GM18868 (cell line): ENCODE measurements around the gene DNAH11.
"Not testable (repeated sequence)": the region's sequence is repeated elsewhere in the genome, so short reads cannot be mapped to it uniquely, and the experiment has no call there.

ENCODE experiments used
- ATAC-seq: cut with Tn5 transposase; IDR thresholded peaks from one replicate; pipeline ENCODE4 v1.9.1; 2021; ENCODE audit warnings: mild to moderate bottlenecking, moderate library complexity; ENCODE audit not compliant: unreplicated experiment

DNAH11 gene

GRCh38 chr7:21542891-21543527 lies at the start of gene DNAH11:
Gene DNAH11, plus strand, starts transcription at chr7:21543039. Its CDS starts 207 bp downstream, at chr7:21543246.
- ATAC-seq: peak; percentile 66

DNA sequence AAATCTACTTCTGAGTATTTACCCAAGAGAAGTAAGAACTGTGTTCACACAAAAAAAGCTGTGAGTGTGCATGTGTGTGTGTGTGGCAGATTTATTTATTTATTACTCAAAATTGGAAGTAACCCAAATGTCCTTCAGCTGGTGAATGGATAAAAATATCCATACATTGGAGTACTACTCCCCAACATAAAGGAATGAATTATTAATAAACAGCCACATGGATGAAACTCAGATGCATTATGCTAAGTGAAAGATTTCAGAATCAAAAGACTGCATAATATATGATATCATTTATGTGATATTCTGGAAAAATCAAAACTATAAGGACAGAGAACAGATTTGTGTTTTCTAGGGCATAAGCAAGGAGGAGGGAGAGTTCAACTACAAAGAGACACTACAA lies 47.1 kb upstream of the DNAH11 start:
- ATAC-seq: no peak

DNA sequence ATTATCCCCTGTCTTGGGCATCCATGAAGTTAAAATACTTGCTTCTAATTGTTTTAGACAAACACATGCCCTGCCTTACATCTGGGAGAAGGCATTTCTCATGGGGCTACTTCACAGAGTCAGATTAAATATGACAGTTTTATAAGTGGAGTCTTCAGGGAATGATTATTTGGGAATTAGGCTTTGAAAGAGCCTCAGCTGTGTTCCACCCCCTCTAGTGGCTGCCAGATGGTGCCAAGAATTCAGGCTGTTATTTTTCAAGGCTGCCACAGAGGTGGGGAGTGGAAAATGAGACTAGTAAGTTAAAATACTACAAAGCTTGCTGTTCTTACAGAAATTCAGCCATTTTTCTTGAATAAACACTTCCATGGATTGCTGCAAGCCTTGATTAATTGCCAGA lies 45.8 kb upstream of the DNAH11 start:
- no peak for ATAC-seq

DNA sequence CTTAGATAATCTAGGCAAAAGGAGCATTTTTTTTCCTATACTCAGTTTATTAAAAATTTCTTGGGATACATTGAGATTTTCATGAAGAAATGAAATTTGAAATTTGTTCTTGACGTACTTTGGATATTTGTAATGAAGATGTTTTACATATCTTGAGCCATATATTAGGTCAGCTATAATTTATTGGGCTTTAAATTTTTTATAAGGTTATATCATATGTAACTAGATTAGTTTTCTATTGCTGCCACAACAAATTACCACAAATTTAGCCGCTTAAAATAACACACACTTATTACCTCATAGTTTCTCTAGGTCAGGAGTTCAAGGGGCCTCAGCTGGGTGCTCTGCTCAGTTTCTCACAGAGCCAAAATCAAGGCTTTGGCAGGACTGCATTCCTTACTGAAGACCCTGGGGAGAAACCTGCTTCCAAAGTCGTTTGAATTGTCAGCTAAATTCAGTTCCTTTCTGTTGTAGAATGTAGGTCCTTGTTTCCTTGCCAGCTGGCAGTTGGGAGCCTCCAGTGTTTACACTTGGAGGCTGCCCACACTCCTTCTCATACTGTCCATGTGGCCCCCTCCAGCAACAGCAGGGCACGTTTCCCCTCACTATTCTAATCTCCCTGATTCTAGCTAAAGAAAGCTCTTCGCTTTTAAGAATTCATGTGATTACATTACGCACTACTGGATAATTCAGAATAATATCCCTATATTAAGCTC lies 42.6 kb upstream of the DNAH11 start:
- no peak for ATAC-seq

DNA sequence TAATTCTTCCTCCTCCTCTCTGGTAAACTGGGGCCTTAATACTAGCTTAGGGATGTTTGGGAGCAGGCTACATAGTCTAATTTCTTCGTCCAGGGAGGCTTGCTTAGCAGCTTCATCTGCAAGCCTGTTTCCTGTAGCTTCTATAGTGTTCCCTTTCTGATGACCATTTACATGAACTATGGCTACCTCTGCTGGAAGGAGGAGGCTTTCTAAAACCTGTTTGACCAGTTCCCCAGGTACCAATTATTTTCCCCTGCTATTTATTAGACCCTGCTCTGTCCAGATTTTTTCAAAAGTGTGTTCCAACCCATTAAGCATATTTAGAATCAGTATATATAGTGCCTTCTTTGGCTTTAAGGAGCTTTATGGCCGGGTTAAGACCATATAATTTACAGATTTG lies 38.8 kb upstream of the DNAH11 start:
- ATAC-seq: no peak

DNA sequence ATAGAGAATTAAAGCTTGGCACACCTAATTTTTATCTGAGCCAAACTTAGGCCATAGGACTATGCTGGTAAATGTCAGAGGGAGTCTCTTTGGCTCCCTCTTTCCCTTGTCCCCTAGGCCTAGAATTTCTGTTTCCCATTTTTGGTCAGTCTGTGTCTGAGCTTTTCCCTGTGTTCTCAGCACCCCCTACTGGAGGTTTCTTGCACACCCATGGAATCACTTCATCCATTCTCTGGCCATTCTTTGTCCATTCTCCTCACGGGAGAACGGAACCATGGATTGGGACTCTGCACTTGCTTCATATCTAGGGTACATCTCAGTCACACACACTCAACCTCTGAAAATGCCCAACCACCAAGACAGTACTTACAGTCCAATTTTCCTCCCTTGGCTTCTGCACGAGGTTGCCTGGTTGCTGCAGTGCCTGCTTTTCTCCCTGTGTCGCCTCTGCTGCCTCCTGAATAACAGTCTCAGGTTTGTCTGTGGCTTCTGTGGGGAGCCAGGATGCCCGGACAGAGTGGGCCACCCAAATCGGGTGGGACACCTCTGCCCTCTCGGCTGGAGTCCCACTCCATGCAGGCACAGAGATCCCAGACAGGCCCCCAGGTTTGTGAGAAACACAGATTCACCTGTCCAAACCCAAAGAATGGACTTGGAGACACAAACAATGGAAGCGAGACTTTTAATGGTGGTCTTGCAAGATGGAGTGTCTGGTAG lies 35.1 kb upstream of the DNAH11 start:
- no peak for ATAC-seq

DNA sequence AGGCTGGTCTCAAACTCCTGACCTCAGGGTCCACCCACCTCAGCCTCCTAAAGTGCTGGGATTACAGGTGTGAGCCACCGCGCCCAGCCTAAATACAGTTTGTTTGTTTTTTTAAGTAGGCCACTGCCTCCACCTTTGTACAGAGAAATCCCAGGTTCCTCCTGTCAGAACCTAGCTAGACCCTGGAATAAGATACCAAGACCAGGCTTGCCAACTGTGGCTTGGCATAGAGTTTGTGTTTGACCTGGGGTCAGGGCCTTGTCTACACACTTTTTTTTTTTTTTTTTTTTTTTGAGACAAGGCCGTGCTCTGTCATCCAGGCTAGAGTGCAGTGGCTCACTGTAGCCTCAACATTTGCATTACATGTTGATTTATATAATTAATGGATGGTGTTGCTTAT lies 34.3 kb upstream of the DNAH11 start:
- no peak for ATAC-seq

GRCh38 chr7:21514062-21514461 lies 28.8 kb upstream of the DNAH11 start:
- no peak for ATAC-seq

- no peak for ATAC-seq
Observed at GRCh38 chr7:21524680-21525079, 18.2 kb upstream of the DNAH11 start.

DNA sequence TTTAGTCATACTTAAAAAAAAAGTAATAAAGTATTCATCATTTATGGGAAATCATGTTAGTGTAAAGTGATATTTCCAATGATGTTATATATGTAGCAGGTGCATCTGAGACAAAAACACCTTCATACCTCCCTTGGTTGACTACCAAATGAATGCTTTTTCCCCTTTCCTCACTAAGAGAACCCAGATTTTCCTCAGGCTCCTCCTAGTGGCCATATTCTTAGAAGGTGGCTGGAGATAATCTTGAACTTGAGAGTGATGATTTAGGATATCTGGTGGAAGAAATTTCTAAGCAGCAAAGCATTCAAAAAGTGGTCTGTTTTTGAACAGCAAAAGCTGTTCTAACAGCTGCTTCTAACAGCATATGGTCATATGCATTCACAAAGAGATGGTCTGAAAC lies 16.8 kb upstream of the DNAH11 start:
- no peak for ATAC-seq

DNA sequence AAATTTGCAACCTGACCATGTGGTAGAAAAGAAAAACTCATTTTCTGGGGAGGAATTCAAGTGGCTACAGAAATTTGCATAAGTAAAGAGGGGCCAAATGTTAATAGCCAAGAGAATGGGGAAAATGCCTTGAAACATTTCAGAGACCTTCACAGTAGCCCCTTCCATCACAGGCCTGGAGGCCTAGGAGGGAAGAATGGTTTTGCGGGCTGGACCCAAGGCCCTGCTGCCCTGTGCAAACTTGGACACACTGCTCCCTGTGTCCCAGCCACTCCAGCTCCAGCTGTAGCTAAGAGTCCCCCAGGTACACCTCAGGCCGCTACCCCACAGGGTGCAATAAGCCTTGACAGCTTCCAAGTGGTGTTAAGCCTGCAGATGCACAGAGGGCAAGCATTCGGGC lies 16.4 kb upstream of the DNAH11 start:
- no peak for ATAC-seq

GRCh38 chr7:21532485-21532884 lies 10.4 kb upstream of the DNAH11 start:
- not testable (repeated sequence) for ATAC-seq

DNA sequence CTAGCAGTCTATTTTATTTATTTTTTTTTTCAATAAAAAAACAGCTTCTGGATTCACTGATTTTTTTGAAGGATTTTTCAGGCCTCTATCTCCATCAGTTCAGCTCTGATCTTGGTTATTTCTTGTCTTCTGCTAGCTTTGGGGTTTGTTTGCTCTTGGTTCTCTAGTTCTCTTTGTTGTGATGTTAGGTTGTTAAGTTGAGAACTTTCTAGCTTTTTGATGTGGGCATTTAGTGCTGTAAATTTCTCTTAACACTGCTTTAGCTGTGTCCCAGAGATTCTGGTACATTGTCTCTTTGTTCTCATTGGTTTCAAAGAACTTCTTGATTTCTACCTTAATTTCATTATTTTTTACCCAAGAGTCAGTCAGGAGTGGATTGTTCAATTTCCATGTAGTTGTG lies 9.2 kb upstream of the DNAH11 start:
- ATAC-seq: not testable (repeated sequence)

DNA sequence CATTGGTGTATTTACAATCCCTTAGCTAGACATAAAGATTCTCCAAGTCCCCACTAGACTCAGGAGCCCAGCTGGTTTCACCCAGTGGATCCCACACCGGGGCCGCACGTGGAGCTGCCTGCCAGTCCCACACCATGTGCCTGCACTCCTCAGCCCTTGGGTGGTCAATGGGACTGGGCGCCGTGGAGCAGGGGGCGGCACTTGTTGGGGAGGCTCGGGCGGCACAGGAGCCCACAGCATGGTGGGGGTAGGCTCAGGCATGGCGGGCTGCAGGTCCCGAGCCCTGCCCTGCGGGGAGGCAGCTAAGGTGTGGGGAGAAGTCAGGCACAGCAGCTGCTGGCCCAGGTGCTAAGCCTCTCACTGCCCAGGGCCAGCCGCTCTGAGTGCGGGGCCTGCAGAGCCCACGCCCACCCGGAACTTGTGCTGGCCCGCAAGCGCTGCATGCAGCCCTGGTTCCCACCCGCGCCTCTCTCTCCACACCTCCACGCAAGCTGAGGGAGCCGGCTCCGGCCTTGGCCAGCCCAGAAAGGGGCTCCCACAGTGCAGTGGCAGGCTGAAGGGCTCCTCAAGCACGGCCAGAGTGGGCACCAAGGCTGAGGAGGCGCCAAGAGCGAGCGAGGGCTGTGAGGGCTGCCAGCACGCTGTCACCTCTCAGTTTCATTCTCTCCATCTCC lies 6.3 kb upstream of the DNAH11 start:
- not testable (repeated sequence) for ATAC-seq

- no peak for ATAC-seq
Observed at GRCh38 chr7:21538936-21539495, 3.8 kb upstream of the DNAH11 start.

- ATAC-seq: no peak
Observed at GRCh38 chr7:21543528-21544302, 876 bp downstream of the DNAH11 start.

GRCh38 chr7:21544303-21544656 lies 1.4 kb downstream of the DNAH11 start:
- no peak for ATAC-seq

DNA sequence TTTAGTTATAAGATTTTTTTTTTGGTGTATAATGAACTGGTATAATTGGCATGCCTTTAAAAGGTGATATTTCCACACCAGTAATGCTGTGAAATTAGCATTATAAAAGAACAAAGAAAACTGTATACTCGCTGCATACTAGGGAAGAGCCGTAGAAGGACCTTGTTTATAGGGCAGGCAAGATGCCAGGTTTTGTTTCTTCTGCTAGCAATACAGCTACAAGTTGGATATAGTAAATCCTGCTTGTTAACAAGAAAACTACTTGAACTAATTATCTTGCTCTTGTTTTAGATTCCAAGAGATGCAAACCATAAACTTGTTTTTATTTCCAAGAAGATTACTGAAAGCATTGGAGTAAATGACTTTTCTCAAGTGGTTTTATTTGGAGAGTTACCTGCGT lies 1.9 kb downstream of the DNAH11 start:
- no peak for ATAC-seq

DNA sequence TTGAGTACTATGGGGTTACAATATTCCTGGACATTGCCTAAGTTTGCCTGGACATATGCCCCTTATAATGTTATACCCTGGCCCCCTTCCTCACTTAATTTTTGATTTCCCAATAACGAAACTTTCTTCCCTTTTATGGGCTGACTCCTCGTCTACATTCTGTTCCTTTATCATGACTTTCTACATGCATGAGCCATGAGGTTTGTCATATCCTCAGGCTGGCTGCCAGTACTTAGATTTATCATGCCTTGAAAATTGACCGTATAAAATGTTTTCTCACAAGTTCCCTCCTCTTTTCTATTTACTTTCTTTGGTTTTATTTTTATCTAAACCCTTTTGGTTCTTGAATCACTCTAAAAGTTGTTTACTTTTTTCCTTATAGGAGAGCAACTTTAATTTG lies 4.7 kb downstream of the DNAH11 start:
- no peak for ATAC-seq

DNA sequence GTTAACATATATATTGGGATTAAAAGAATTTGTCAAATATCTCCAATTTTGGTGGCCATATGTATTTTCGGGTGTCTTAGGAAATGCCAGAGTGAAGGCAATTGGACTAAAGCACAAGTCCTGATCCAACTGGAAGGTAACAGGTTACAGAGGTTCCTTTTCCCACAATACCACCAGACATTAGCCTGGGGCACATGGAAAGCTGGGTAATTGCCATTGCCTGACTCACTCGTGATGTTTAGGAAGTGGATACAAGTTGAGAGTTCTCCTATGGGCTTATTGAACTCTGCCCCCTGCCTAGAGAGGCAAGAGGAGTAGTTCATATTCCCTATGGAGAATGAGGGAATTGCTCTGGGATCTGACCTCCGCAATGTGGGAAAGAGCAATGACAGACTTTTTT lies 5.7 kb downstream of the DNAH11 start:
- no peak for ATAC-seq

DNA sequence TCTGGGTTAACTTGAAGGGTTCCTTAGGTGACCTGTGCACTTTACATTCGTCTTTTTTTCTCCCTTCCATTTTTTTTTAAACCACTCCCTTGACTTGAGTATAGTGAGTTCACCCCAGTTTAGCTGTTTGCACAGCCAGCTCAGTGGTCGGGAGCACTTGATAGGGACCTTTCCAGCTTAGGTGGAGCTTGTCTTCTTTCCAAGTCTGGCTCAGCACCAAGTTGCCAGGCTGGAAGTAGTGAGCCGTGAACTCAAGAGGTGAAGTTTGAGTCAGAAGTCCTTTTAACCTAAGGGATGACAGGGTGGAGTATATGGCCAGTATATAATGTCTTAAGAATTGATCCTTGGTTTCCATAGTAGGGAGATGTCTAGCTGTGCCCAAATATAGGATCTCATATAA lies 7.2 kb downstream of the DNAH11 start:
- ATAC-seq: no peak
